ENCODE data around the gene MKRN2OS. TPM values are rescaled to one million over a fixed set of nuclear protein-coding genes. Genes with fewer than 3 reads are reported as not detected.
"Not testable (repeated sequence)": the region's sequence is repeated elsewhere in the genome, so short reads cannot be mapped to it uniquely, and the experiment has no call there.

Gene MKRN2OS
- total and polyA plus RNA-seq, 2 experiments from 2014 or later, result 0.31 TPM; not detected in 1

DNA sequence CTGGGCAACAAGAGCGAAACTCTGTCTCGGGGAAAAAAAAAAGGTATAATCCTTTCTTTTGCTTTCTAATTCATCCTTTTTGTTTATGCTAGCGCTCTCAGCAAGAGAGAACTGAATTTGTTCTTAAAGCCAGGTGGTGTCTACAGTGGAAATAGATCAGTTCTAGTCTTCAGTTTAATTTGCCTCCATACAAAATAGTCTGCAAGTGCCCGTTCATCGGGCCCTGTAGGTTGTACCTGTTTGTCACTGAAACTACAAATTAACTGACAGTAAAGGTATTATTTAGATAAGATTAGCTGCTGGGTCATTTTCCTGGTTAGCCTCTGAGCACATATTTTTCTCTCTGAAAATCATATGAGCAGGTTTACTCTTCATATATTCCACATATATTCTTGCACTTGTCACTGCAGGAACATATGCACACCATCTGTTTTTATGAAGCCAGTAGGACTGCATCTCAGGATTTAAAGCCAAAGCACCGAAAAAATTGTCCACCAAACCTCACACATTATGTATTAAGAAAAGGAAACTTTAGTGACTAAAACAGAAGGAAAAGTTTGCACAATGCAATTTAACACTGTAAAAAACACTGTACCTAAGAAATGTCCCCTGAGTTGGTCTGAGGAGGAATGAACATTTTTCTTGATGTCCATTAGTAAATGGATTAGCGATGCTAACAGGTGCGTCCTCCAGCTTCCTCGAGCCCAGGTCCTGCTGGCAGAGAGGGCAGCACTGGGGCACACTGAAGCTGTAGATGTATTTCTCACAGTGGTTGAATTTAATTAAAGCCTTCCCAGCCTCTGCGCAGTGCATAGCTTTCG lies 437 bp downstream of the MKRN2OS start:
- H3K4me3 ChIP-seq, result no peak overlapping the region

DNA sequence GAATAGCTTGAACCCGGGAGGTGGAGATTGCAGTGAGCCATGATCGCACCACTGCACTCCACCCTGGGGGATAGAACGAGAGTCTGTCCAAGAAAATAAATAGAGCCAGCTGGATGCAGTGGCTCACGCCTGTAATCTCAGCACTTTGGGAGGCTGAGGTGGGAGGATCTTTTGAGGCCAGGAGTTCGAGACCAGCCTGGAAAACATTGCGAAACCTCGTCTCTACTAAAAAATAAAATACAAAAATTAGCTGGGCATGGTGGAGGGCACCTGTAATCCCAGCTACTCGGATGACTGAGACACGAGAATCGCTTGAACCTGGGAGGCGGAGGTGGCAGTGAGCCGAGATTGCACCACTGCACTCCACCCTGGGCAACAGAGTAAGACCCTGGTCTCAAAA lies 1.8 kb downstream of the MKRN2OS start:
- not testable (repeated sequence) for H3K36me3 ChIP-seq; H3K4me1 ChIP-seq (ENCODE audit: low read depth); H3K27ac ChIP-seq; H3K9me3 ChIP-seq (ENCODE audit: low read depth); H3K4me3 ChIP-seq; H3K27me3 ChIP-seq; DNase-seq (ENCODE audit: low read depth in 1 of 2, low spot score in 1 of 2)

More for the DNA sequence above, 437 bp downstream of the MKRN2OS start:
- Histone ChIP-seq H3K27me3 (no peaks in the 10 kb centered on the region), H3K27ac (no peak overlapping the region), H3K4me1 (ENCODE audit: low read depth) (no peaks in the 10 kb centered on the region), H3K9me3 (ENCODE audit: low read depth) (no peaks in the 10 kb centered on the region), H3K36me3 (no peaks in the 10 kb centered on the region)
- DNase-seq (ENCODE audit: low read depth in 1 of 2, low spot score in 1 of 2), result no peak
- TF ChIP-seq, protein P1, sequence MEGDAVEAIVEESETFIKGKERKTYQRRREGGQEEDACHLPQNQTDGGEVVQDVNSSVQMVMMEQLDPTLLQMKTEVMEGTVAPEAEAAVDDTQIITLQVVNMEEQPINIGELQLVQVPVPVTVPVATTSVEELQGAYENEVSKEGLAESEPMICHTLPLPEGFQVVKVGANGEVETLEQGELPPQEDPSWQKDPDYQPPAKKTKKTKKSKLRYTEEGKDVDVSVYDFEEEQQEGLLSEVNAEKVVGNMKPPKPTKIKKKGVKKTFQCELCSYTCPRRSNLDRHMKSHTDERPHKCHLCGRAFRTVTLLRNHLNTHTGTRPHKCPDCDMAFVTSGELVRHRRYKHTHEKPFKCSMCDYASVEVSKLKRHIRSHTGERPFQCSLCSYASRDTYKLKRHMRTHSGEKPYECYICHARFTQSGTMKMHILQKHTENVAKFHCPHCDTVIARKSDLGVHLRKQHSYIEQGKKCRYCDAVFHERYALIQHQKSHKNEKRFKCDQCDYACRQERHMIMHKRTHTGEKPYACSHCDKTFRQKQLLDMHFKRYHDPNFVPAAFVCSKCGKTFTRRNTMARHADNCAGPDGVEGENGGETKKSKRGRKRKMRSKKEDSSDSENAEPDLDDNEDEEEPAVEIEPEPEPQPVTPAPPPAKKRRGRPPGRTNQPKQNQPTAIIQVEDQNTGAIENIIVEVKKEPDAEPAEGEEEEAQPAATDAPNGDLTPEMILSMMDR (IDR thresholded peaks at IDR 0.05; ENCODE audit: low read depth, low read length), result no peak

GRCh38 chr3:12541625-12542024 lies 3.7 kb downstream of the MKRN2OS start:
- peak in 1 of 2 donors; percentile 47 for DNase-seq (ENCODE audit: low read depth in 1 of 2, low spot score in 1 of 2)
- no peak overlapping the region for H3K4me3 ChIP-seq
- peaks cover 3% of the 10 kb centered on the region for H3K36me3 ChIP-seq
- no peaks in the 10 kb centered on the region for H3K27me3 ChIP-seq
- no peaks in the 10 kb centered on the region for H3K4me1 ChIP-seq (ENCODE audit: low read depth)
- TF ChIP-seq, protein P1 (IDR thresholded peaks at IDR 0.05; ENCODE audit: low read depth, low read length), result peak; percentile 20
- no peak overlapping the region for H3K27ac ChIP-seq
- no peaks in the 10 kb centered on the region for H3K9me3 ChIP-seq (ENCODE audit: low read depth)

- DNase-seq (ENCODE audit: low read depth in 1 of 2, low spot score in 1 of 2), result peak in 1 of 2 donors; percentile 37
- H3K36me3 ChIP-seq, result peaks cover 11% of the 10 kb centered on the region
- H3K4me3 ChIP-seq, result no peak overlapping the region
- H3K27ac ChIP-seq, result no peak overlapping the region
- H3K9me3 ChIP-seq (ENCODE audit: low read depth), result no peaks in the 10 kb centered on the region
- H3K27me3 ChIP-seq, result no peaks in the 10 kb centered on the region
- TF ChIP-seq, protein P1 (IDR thresholded peaks at IDR 0.05; ENCODE audit: low read depth, low read length), result peak; percentile 42
- H3K4me1 ChIP-seq (ENCODE audit: low read depth), result no peaks in the 10 kb centered on the region
Observed at GRCh38 chr3:12536423-12536822, 8.9 kb downstream of the MKRN2OS start.

- TF ChIP-seq, protein P1 (IDR thresholded peaks at IDR 0.05; ENCODE audit: low read depth, low read length), result no peak
- no peak overlapping the region for H3K27ac ChIP-seq
- no peak for DNase-seq (ENCODE audit: low read depth in 1 of 2, low spot score in 1 of 2)
- no peaks in the 10 kb centered on the region for H3K4me1 ChIP-seq (ENCODE audit: low read depth)
- peaks cover 24% of the 10 kb centered on the region for H3K36me3 ChIP-seq
- no peak overlapping the region for H3K4me3 ChIP-seq
- no peaks in the 10 kb centered on the region for H3K9me3 ChIP-seq (ENCODE audit: low read depth)
- no peaks in the 10 kb centered on the region for H3K27me3 ChIP-seq
Observed at GRCh38 chr3:12532182-12532581, 13.1 kb downstream of the MKRN2OS start.

DNA sequence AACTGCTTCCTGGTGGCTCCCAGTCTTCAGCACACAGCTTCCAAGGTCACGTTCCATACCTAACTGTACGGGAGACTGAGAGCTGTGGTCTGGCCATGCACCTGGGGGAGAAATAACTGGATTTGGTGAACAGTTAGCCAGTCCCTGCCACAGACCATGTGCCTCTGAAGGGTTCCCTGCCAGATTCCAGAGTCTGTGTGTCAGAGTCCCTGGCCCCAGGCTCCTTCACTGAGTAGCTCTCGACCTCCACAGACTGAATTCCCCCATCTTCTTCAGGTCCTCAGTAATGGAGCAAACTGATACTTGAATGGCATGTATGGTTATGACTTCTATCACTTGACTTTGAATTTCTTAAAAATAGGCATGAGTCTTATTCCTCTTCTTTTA lies 17.5 kb downstream of the MKRN2OS start:
- Histone ChIP-seq H3K4me3 (no peak overlapping the region), H3K9me3 (ENCODE audit: low read depth) (no peaks in the 10 kb centered on the region), H3K27me3 (no peaks in the 10 kb centered on the region), H3K36me3 (peaks cover 20% of the 10 kb centered on the region), H3K27ac (no peak overlapping the region), H3K4me1 (ENCODE audit: low read depth) (no peaks in the 10 kb centered on the region)
- TF ChIP-seq, protein P1 (IDR thresholded peaks at IDR 0.05; ENCODE audit: low read depth, low read length), result no peak
- no peak for DNase-seq (ENCODE audit: low read depth in 1 of 2, low spot score in 1 of 2)

All from cardiac muscle cell (in vitro differentiated cells and primary cell).